HEK293 (cell line): ENCODE data around the gene GMEB2.

Source experiments
- CTCF ChIA-PET: fragments of 350-600 bp; formaldehyde crosslinking; extraction: SDS; loops from one replicate; lab custom pipeline; 2021; ENCODE audit warnings: antibody characterized with exemption; lab: Yijun Ruan, JAX
- POLR2A ChIA-PET: fragments of 300-600 bp; formaldehyde crosslinking; extraction: SDS; loops from one replicate; lab custom pipeline; 2020; ENCODE audit warnings: antibody characterized with exemption, inconsistent platforms; lab: Yijun Ruan, JAX
- H3K27ac ChIP-seq: fragments of 200-500 bp; sonication (Bioruptor generic); 2 replicates; pipeline ENCODE4 v1.5.1; 2014; ENCODE audit warnings: low read depth, low read length, control low read depth, inconsistent platforms; ENCODE audit errors: extremely low read depth
- H3K36me3 ChIP-seq, 2 experiments: fragments of 200-500 bp in 1 of 2; sonication (Bioruptor generic) in 1 of 2; 1 replicate in 1 of 2; 2 replicates in 1 of 2; pipeline ENCODE4 v1.5.1; 2014 to 2017; ENCODE audit warnings: inconsistent platforms in 2 of 2, low read length in 2 of 2; ENCODE audit not compliant: control insufficient read depth in 2 of 2, insufficient read depth in 1 of 2
- H3K4me1 ChIP-seq: fragments of 200-500 bp; sonication (Bioruptor generic); 2 replicates; pipeline ENCODE4 v1.5.1; 2014; ENCODE audit warnings: mild to moderate bottlenecking, low read length, inconsistent platforms; ENCODE audit not compliant: control insufficient read depth, insufficient read depth
- H3K4me3 ChIP-seq: 2 replicates; pipeline ENCODE4 v1.5.1; 2011; ENCODE audit warnings: low read depth, mild to moderate bottlenecking, control low read depth, low read length, moderate library complexity
- H3K9me3 ChIP-seq: fragments of 200-500 bp; sonication (Bioruptor generic); 2 replicates; pipeline ENCODE4 v1.5.1; 2014; ENCODE audit warnings: low read depth, low read length, inconsistent platforms; ENCODE audit not compliant: control insufficient read depth, insufficient read depth
- GFI1B ChIP-seq: fragments of 450-650 bp; formaldehyde crosslinking; IDR thresholded peaks from 2 replicates; pipeline ENCODE4 v1.5.1; 2016; ENCODE audit warnings: missing biosample characterization, missing genetic modification characterization
- GLIS1 ChIP-seq: fragments of 450-650 bp; formaldehyde crosslinking; IDR thresholded peaks from 2 replicates; pipeline ENCODE4 v1.5.1; 2016; ENCODE audit warnings: missing biosample characterization, missing genetic modification characterization
- ZBTB17 ChIP-seq: fragments of 450-650 bp; formaldehyde crosslinking; IDR thresholded peaks from 2 replicates; pipeline ENCODE4 v1.5.1; 2016; ENCODE audit warnings: missing biosample characterization, missing genetic modification characterization
- ZBTB20 ChIP-seq: fragments of 450-650 bp; formaldehyde crosslinking; IDR thresholded peaks from 2 replicates; pipeline ENCODE4 v1.5.1; 2016; ENCODE audit warnings: missing biosample characterization, missing genetic modification characterization
- ZBTB8A ChIP-seq: fragments of 450-650 bp; formaldehyde crosslinking; IDR thresholded peaks from 2 replicates; pipeline ENCODE4 v1.5.1; 2016; ENCODE audit warnings: missing biosample characterization, missing genetic modification characterization
- ZNF114 ChIP-seq: fragments of 450-650 bp; formaldehyde crosslinking; IDR thresholded peaks from 2 replicates; pipeline ENCODE4 v1.5.0; 2017; ENCODE audit warnings: missing biosample characterization, missing genetic modification characterization
- ZNF202 ChIP-seq: fragments of 450-650 bp; formaldehyde crosslinking; IDR thresholded peaks from 2 replicates; pipeline ENCODE4 v1.5.1; 2016; ENCODE audit warnings: missing biosample characterization, missing genetic modification characterization, borderline replicate concordance
- ZNF23 ChIP-seq: fragments of 450-650 bp; formaldehyde crosslinking; IDR thresholded peaks from 2 replicates; pipeline ENCODE4 v1.5.1; 2016; ENCODE audit warnings: missing biosample characterization, missing genetic modification characterization, borderline replicate concordance
- ZNF350 ChIP-seq: fragments of 450-650 bp; formaldehyde crosslinking; IDR thresholded peaks from 2 replicates; pipeline ENCODE4 v1.5.0; 2017; ENCODE audit warnings: missing biosample characterization, mild to moderate bottlenecking, missing genetic modification characterization
- ZNF558 ChIP-seq: fragments of 450-650 bp; formaldehyde crosslinking; IDR thresholded peaks from 2 replicates; pipeline ENCODE4 v1.5.1; 2016; ENCODE audit warnings: missing biosample characterization, missing genetic modification characterization
- ZNF624 ChIP-seq: fragments of 450-650 bp; formaldehyde crosslinking; IDR thresholded peaks from 2 replicates; pipeline ENCODE4 v1.5.1; 2017; ENCODE audit warnings: missing biosample characterization, missing genetic modification characterization
- ZNF654 ChIP-seq: fragments of 450-650 bp; formaldehyde crosslinking; IDR thresholded peaks from 2 replicates; pipeline ENCODE4 v1.5.1; 2016; ENCODE audit warnings: low read depth, missing biosample characterization, missing genetic modification characterization
- ZNF677 ChIP-seq: fragments of 450-650 bp; IDR thresholded peaks from 2 replicates; pipeline ENCODE4 v1.5.0; 2018; ENCODE audit warnings: missing biosample characterization, mild to moderate bottlenecking, missing genetic modification characterization, moderate library complexity
- ZNF707 ChIP-seq: fragments of 450-650 bp; formaldehyde crosslinking; IDR thresholded peaks from 2 replicates; pipeline ENCODE4 v1.5.1; 2016; ENCODE audit warnings: missing biosample characterization, missing genetic modification characterization
- ZNF768 ChIP-seq: fragments of 450-650 bp; formaldehyde crosslinking; IDR thresholded peaks from 2 replicates; pipeline ENCODE4 v1.5.1; 2018; ENCODE audit warnings: missing biosample characterization, mild to moderate bottlenecking, missing genetic modification characterization
- ZNF785 ChIP-seq: fragments of 450-650 bp; formaldehyde crosslinking; IDR thresholded peaks from 2 replicates; pipeline ENCODE4 v1.5.1; 2016; ENCODE audit warnings: missing biosample characterization, missing genetic modification characterization
- TF ChIP-seq, protein P1 (sequence below): fragments of 450-650 bp; formaldehyde crosslinking; IDR thresholded peaks from 2 replicates; pipeline ENCODE4 v1.5.1; 2016; ENCODE audit warnings: missing biosample characterization, missing genetic modification characterization

The GMEB2 gene

DNA sequence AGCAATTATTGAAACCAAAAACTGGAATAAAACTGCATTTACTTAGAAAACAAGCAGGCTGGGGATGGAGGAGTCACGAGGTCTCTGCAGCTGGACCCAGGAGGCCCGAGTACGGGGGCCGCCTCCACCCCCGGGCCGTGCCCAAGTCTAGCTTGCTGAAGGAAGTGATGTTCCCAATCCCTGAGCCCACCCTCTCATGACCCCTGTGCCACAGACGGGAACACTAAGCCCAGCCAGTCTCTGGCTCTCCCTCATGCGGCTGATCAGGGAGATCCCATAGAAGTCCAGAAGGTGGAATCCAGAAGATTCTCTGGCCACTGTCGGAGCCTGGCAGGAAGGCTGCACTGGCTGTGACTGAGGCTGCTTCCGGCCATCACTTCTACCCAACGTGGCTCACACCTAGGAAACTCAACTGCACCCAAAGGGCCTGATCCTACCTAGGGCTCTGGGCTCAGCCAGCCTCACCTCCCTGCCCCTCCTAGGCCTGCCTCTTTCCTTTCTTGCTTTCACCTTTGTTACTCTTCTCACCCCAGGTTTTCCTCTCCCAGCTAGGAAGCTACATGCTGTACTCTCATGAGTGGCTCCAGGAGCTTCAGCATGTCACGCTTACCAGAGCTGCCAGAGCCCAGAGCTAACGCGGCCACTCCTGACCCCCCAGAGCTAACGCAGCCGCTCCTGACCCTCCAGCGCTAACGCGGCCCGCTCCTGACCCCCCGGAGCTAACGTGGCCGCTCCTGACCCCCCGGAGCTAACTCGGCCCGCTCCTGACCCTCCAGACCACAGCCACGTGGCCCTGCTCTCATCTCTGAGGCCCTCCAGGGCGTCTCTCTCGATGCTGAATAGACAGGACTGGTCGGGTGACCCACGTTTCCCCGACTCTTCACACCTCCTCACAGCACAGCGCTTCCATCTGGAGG lies 28.2 kb downstream of the GMEB2 start:
- no peak overlapping the region for H3K27ac ChIP-seq
- H3K4me3 ChIP-seq: no peak overlapping the region
- CTCF ChIA-PET: interaction anchor here (0.6 to 1.7 kb wide), 3 partner anchors 17 to 25 kb away, joined by 4 read pairs; no protein-coding TSS in a partner anchor
- TF ChIP-seq, protein P1, sequence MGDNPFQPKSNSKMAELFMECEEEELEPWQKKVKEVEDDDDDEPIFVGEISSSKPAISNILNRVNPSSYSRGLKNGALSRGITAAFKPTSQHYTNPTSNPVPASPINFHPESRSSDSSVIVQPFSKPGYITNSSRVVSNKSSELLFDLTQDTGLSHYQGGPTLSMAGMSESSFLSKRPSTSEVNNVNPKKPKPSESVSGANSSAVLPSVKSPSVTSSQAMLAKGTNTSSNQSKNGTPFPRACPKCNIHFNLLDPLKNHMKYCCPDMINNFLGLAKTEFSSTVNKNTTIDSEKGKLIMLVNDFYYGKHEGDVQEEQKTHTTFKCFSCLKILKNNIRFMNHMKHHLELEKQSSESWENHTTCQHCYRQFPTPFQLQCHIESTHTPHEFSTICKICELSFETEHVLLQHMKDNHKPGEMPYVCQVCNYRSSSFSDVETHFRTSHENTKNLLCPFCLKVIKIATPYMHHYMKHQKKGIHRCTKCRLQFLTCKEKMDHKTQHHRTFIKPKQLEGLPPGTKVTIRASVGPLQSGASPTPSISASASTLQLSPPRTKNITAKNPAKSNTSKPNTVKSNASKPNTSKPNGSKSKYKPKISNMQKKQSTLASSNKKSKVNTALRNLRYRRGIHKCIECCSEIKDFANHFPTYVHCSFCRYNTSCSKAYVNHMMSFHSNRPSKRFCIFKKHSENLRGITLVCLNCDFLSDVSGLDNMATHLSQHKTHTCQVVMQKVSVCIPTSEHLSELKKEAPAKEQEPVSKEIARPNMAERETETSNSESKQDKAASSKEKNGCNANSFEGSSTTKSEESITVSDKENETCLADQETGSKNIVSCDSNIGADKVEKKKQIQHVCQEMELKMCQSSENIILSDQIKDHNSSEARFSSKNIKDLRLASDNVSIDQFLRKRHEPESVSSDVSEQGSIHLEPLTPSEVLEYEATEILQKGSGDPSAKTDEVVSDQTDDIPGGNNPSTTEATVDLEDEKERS (tag by site-specific recombination): no peak
- TF ChIP-seq GLIS1 (tag by site-specific recombination): 0 out of 2 replicates have a peak, but pooled peaks have one; percentile 11
- no peaks in the 10 kb centered on the region for H3K9me3 ChIP-seq
- peaks cover 13 to 66% of the 10 kb centered on the region in 2 experiments for H3K36me3 ChIP-seq
- POLR2A ChIA-PET: no interaction called here
- H3K4me1 ChIP-seq: no peaks in the 10 kb centered on the region

DNA sequence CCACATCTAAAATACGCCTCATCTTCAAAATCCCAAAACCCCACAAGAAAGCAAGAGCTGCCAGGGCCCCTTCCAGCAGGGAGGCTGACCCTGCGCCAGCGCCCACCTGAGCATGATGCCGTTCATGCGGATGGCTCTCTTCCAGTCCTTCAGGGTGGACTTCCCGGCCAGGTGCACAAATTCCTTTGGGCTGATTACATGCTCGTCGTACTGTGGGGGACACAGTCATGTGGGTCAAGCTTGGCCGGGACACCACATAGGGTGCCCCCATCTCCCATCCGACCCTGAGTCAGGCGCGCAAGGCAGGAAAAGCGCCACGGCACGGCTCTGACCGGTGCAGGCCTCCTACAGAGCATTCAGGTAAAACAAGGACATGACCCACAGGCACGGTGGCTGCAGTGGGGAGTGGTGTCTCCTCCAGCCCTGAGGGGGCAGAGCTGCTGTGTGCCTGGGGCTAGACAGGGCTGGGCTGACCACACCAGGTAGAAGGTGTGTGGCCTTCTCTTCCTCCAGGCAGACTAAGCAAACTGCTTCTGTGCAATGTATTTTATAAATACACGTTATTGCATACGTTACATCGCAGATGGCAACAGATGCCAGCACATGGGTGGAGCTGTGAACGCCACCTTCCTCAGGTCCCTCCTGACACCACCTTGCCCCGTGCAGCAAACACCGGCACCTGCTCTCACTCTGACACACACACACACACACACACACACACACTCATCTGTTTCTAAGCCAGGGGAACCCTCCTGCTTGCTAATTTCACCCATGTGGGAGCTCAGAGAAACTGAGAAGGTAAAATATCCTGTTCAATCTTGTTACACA lies 29.0 kb downstream of the GMEB2 start:
- TF ChIP-seq ZNF654 (tag by site-specific recombination) (no peak), ZNF114 (tag by site-specific recombination) (no peak), ZBTB20 (tag by site-specific recombination) (no peak), ZNF23 (tag by site-specific recombination) (no peak)
- Histone ChIP-seq H3K9me3 (no peaks in the 10 kb centered on the region), H3K4me1 (no peaks in the 10 kb centered on the region), H3K27ac (no peak overlapping the region), H3K36me3 (peaks cover 13 to 67% of the 10 kb centered on the region in 2 experiments), H3K4me3 (no peak overlapping the region)
- CTCF ChIA-PET: interaction anchor here (0.9 kb wide), 1 partner anchor 25 kb away, joined by 4 read pairs; no protein-coding TSS in a partner anchor
- POLR2A ChIA-PET: interaction anchor here (0.6 kb wide), 1 partner anchor 55 kb away, joined by 3 read pairs; the partner anchor contains the start of gene STMN3

DNA sequence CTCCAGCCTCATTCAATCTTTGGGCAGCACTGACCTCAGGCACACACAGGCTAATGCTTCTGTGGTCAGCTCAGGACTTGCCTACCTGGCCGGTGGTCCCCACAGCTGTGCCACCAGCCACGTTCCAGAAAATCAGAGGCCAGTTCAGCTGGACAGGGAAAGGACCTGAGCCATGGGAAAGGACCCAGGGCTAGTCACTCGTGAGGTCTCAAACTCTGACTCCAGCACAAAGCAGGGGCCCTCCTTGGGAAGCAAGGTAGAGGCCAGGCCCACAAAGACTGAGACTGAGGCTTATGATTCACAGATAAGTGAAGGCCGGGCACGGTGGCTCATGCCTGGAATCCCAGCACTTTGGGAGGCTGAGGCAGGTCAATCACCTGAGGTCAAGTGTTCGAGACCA lies 30.5 kb downstream of the GMEB2 start:
- TF ChIP-seq ZNF677 (tag by site-specific recombination) (no peak), ZBTB17 (no peak), ZNF202 (tag by site-specific recombination) (no peak), ZBTB8A (tag by site-specific recombination) (no peak), ZNF558 (tag by site-specific recombination) (no peak), ZNF707 (tag by site-specific recombination) (no peak), ZNF785 (tag by site-specific recombination) (no peak), ZNF350 (tag by site-specific recombination) (no peak), ZNF768 (tag by site-specific recombination) (no peak), GFI1B (no peak), ZNF624 (tag by site-specific recombination) (no peak)
- H3K4me3 ChIP-seq: no peak overlapping the region
- no peaks in the 10 kb centered on the region for H3K4me1 ChIP-seq
- H3K27ac ChIP-seq: no peak overlapping the region
- H3K9me3 ChIP-seq: no peaks in the 10 kb centered on the region
- H3K36me3 ChIP-seq: peaks cover 11 to 65% of the 10 kb centered on the region in 2 experiments
- ChIA-PET POLR2A (no interaction called here), CTCF (no interaction called here)
